GM23338 (cell line): ENCODE results near the gene ZDHHC9. TPM values are rescaled to one million over a fixed set of nuclear protein-coding genes. Genes with fewer than 3 reads are reported as not detected.

Experiments used
- ATAC-seq: fragments of 200-7000 bp; cut with Tn5 transposase; 3 replicates; pipeline ENCODE4 v1.9.1; 2020
- DNase-seq: peaks from one replicate; pipeline ENCODE4 v3.0.0-alpha.2; 2015; ENCODE audit warnings: low spot score
- H2AFZ ChIP-seq: fragments of 200-600 bp; sonication (generic); 2 replicates; pipeline ENCODE4 v1.8.0; 2016; ENCODE audit warnings: antibody characterized with exemption, mild to moderate bottlenecking, moderate library complexity
- H3F3A ChIP-seq: fragments of 200-600 bp; sonication (generic); replicated peaks from 2 replicates; pipeline ENCODE4 v1.8.0; 2017; ENCODE audit warnings: antibody characterized with exemption, mixed run types, low read depth
- H3K27ac ChIP-seq: fragments of 200-600 bp; sonication (generic); 2 replicates; pipeline ENCODE4 v1.6.1; 2016; ENCODE audit warnings: low read depth
- H3K27me3 ChIP-seq: fragments of 200-600 bp; sonication (generic); 2 replicates; pipeline ENCODE4 v1.8.0; 2016; ENCODE audit warnings: mild to moderate bottlenecking, mixed run types, moderate library complexity; ENCODE audit not compliant: insufficient read depth
- H3K36me3 ChIP-seq: fragments of 200-600 bp; sonication (generic); 2 replicates; pipeline ENCODE4 v1.8.0; 2016; ENCODE audit warnings: mild to moderate bottlenecking; ENCODE audit not compliant: insufficient read depth
- H3K4me1 ChIP-seq: fragments of 200-600 bp; sonication (generic); 2 replicates; pipeline ENCODE4 v1.8.0; 2016; ENCODE audit warnings: mild to moderate bottlenecking, moderate library complexity; ENCODE audit not compliant: insufficient read depth
- H3K4me2 ChIP-seq: fragments of 200-600 bp; sonication (generic); 2 replicates; pipeline ENCODE4 v1.7.1; 2017; ENCODE audit warnings: mixed run types
- H3K4me3 ChIP-seq: fragments of 200-600 bp; sonication (generic); 2 replicates; pipeline ENCODE4 v1.6.1; 2016; ENCODE audit warnings: mixed run types
- H3K79me2 ChIP-seq: fragments of 200-600 bp; sonication (generic); replicated peaks from 2 replicates; pipeline ENCODE4 v1.8.0; 2017; ENCODE audit warnings: mild to moderate bottlenecking; ENCODE audit not compliant: insufficient read depth
- H3K9me2 ChIP-seq: fragments of 200-600 bp; sonication (generic); 2 replicates; pipeline ENCODE4 v1.8.0; 2017; ENCODE audit not compliant: insufficient read depth
- H4K20me1 ChIP-seq: fragments of 200-600 bp; sonication (generic); replicated peaks from 2 replicates; pipeline ENCODE4 v1.8.0; 2017; ENCODE audit warnings: mild to moderate bottlenecking; ENCODE audit not compliant: insufficient read depth
- H3K27ac Mint-ChIP-seq: 2 replicates; pipeline ENCODE4 v1.8.0; 2020; ENCODE audit warnings: inconsistent platforms, mild to moderate bottlenecking, moderate library complexity, mixed read lengths
- H3K27me3 Mint-ChIP-seq: 3 replicates; pipeline ENCODE4 v1.8.0; 2022; ENCODE audit warnings: low read depth, mild to moderate bottlenecking, moderate library complexity, mixed read lengths, inconsistent platforms; ENCODE audit not compliant: insufficient read depth, poor library complexity
- H3K36me3 Mint-ChIP-seq: 3 replicates; pipeline ENCODE4 v1.8.0; 2021; ENCODE audit warnings: low read depth, mild to moderate bottlenecking, inconsistent platforms, moderate library complexity, mixed read lengths
- H3K4me1 Mint-ChIP-seq: 3 replicates; pipeline ENCODE4 v1.8.0; 2020; ENCODE audit warnings: mild to moderate bottlenecking, inconsistent platforms, mixed read lengths
- H3K4me3 Mint-ChIP-seq: 3 replicates; pipeline ENCODE4 v1.8.0; 2021; ENCODE audit warnings: moderate library complexity, mild to moderate bottlenecking, inconsistent platforms, mixed read lengths
- H3K9me3 Mint-ChIP-seq: 3 replicates; pipeline ENCODE4 v1.8.0; 2020; ENCODE audit warnings: moderate library complexity, mild to moderate bottlenecking, inconsistent platforms, mixed read lengths
- EZH2phosphoT487 ChIP-seq: fragments of 200-600 bp; sonication (generic); IDR thresholded peaks from one replicate; pipeline ENCODE4 v1.8.1; 2018; ENCODE audit warnings: antibody characterized with exemption; ENCODE audit not compliant: unreplicated experiment
- POLR2AphosphoS5 ChIP-seq: IDR thresholded peaks from 2 replicates; pipeline ENCODE4 v1.6.1; 2016; ENCODE audit warnings: antibody characterized with exemption, low read depth
- REST ChIP-seq: IDR thresholded peaks from one replicate; pipeline ENCODE4 v1.6.1; 2018; ENCODE audit warnings: antibody characterized with exemption; ENCODE audit not compliant: unreplicated experiment
- STAT1 ChIP-seq: IDR thresholded peaks from one replicate; pipeline ENCODE4 v1.6.1; 2016; ENCODE audit warnings: antibody characterized with exemption; ENCODE audit not compliant: unreplicated experiment
- ZNF331 ChIP-seq: fragments of 250-450 bp; sonication (Bioruptor Pico); IDR thresholded peaks from 2 replicates; pipeline ENCODE4 v1.5.0; 2020; ENCODE audit warnings: low read depth, mild to moderate bottlenecking, moderate library complexity
- polyA plus RNA-seq: library from polyadenylated mRNA; unstranded; fragments of >200 nt; fragmentation: Nextera tagmentation; extraction: Ambion mirVana; gene quantifications from 2 replicates; pipeline ENCODE4 v1.2.1, GENCODE V29; 2016
- total RNA-seq: library from RNA; depleted of rRNA; stranded (reverse); fragments of >200 nt; shearing (Covaris generic); gene quantifications from 2 replicates; pipeline ENCODE4 v1.2.3, GENCODE V29; 2014
- TF ChIP-seq, protein P1 (sequence below), 2 experiments: fragments of 200-600 bp in 1 of 2; sonication (generic) in 1 of 2; conservative IDR thresholded peaks; 2 replicates each; pipeline versions ENCODE4 v1.5.1 to v1.6.1; 2016 to 2017; ENCODE audit warnings: antibody characterized with exemption in 2 of 2, low read depth in 2 of 2, mild to moderate bottlenecking in 2 of 2, moderate library complexity in 1 of 2

Gene ZDHHC9
- total and polyA plus RNA-seq, 2 experiments from 2014 or later: 14.2 to 17.6 TPM

- no peak for DNase-seq
- H3K9me2 ChIP-seq: no peaks in the 10 kb centered on the region
- Mint-ChIP-seq H3K4me1 (no peaks in the 10 kb centered on the region), H3K9me3 (no peaks in the 10 kb centered on the region), H3K36me3 (peaks cover 15% of the 10 kb centered on the region; the same call in 2 of the 3 replicates), H3K27me3 (peaks cover 2% of the 10 kb centered on the region), H3K4me3 (no peak overlapping the region), H3K27ac (no peak overlapping the region)
- H3K27ac ChIP-seq: no peak overlapping the region
- H3F3A ChIP-seq: no peaks in the 10 kb centered on the region
- H2AFZ ChIP-seq: no peak overlapping the region
- no peak overlapping the region for H3K4me2 ChIP-seq
- no peaks in the 10 kb centered on the region for H4K20me1 ChIP-seq
- no peaks in the 10 kb centered on the region for H3K27me3 ChIP-seq
- H3K36me3 ChIP-seq: no peaks in the 10 kb centered on the region
- H3K4me3 ChIP-seq: no peak overlapping the region
- no peaks in the 10 kb centered on the region for H3K79me2 ChIP-seq
- no peaks in the 10 kb centered on the region for H3K4me1 ChIP-seq
- TF ChIP-seq ZNF331 (CRISPR knock-in tag): no peak
- TF ChIP-seq STAT1: no peak
- no peak for TF ChIP-seq POLR2AphosphoS5
- TF ChIP-seq EZH2phosphoT487: no peak
- TF ChIP-seq REST: no peak
- ATAC-seq: no peak
These were observed 48.1 kb downstream of the ZDHHC9 start for GRCh38 chrX:129795584-129795983.

DNA sequence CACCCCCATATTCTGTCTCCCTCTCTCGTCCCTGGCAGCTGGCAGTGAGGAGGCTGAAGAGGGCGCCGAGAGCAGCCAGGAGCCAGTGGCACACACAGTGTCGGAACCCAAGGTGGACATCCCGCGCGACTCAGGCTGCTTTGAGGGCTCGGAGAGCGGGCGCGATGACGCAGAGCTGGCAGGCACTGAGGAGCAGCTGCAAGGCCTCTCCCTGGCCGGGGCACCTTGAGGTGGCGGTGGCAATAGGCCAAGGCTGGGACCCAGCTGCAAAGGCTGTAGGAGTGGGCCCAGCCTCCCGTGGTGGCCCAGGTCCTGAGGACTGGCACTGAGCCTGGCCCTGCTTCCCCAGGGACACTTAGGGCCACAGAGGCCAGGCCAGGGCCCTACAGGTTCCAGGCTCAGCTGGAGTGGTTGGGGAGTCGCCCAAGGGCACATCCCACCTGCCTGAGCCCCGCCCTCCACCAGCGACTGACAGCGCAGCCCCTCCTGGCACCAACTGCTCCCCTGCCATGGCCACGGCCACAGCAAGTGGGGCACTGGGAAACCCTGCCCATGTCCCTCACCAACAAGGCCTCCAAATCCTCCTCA lies 50.0 kb downstream of the ZDHHC9 start:
- DNase-seq: no peak
- H3K4me3 Mint-ChIP-seq: no peak overlapping the region
- TF ChIP-seq, protein P1, sequence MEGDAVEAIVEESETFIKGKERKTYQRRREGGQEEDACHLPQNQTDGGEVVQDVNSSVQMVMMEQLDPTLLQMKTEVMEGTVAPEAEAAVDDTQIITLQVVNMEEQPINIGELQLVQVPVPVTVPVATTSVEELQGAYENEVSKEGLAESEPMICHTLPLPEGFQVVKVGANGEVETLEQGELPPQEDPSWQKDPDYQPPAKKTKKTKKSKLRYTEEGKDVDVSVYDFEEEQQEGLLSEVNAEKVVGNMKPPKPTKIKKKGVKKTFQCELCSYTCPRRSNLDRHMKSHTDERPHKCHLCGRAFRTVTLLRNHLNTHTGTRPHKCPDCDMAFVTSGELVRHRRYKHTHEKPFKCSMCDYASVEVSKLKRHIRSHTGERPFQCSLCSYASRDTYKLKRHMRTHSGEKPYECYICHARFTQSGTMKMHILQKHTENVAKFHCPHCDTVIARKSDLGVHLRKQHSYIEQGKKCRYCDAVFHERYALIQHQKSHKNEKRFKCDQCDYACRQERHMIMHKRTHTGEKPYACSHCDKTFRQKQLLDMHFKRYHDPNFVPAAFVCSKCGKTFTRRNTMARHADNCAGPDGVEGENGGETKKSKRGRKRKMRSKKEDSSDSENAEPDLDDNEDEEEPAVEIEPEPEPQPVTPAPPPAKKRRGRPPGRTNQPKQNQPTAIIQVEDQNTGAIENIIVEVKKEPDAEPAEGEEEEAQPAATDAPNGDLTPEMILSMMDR (conservative IDR thresholded peaks at IDR 0.05; ENCODE audit: low read depth in 2 of 2): peak in 1 of 2 experiments; percentile 27; a peak in 2 of 4 replicates
- TF ChIP-seq ZNF331 (CRISPR knock-in tag): no peak
- H3K9me3 Mint-ChIP-seq: no peaks in the 10 kb centered on the region
- Histone ChIP-seq H3K4me3 (no peak overlapping the region), H3K4me1 (no peaks in the 10 kb centered on the region), H4K20me1 (no peaks in the 10 kb centered on the region), H3K36me3 (no peaks in the 10 kb centered on the region), H2AFZ (no peak overlapping the region), H3K9me2 (no peaks in the 10 kb centered on the region), H3K27me3 (no peaks in the 10 kb centered on the region), H3F3A (no peaks in the 10 kb centered on the region), H3K27ac (no peak overlapping the region), H3K4me2 (no peak overlapping the region), H3K79me2 (no peaks in the 10 kb centered on the region)
- peaks cover 10% of the 10 kb centered on the region; the same call in 2 of the 3 replicates for H3K36me3 Mint-ChIP-seq
- no peak overlapping the region for H3K27ac Mint-ChIP-seq
- peaks cover 2% of the 10 kb centered on the region for H3K27me3 Mint-ChIP-seq
- H3K4me1 Mint-ChIP-seq: no peaks in the 10 kb centered on the region
- peak; percentile 52 for ATAC-seq
